DOHH2 (cell line): ENCODE results near the gene MTERF4.

Source experiments
- H3F3A ChIP-seq: fragments of 200-600 bp; sonication (generic), shearing (Covaris generic); 2 replicates; pipeline ENCODE4 v1.6.0; 2016; ENCODE audit warnings: antibody characterized with exemption, mild to moderate bottlenecking; ENCODE audit not compliant: control insufficient read depth, insufficient read depth
- H3K27ac ChIP-seq: fragments of 200-600 bp; sonication (generic); 2 replicates; pipeline ENCODE4 v1.5.1; 2014; ENCODE audit warnings: low read depth, mild to moderate bottlenecking, low read length, moderate library complexity
- H3K27me3 ChIP-seq: fragments of 200-600 bp; sonication (generic); 2 replicates; pipeline ENCODE4 v1.6.1; 2014; ENCODE audit warnings: mild to moderate bottlenecking, low read length, mixed read lengths; ENCODE audit not compliant: control insufficient read depth
- H3K36me3 ChIP-seq: fragments of 200-600 bp; sonication (generic); 2 replicates; pipeline ENCODE4 v1.6.1; 2014; ENCODE audit warnings: mild to moderate bottlenecking, low read length, moderate library complexity, mixed read lengths; ENCODE audit not compliant: control insufficient read depth
- H3K4me1 ChIP-seq: fragments of 200-600 bp; sonication (generic); 2 replicates; pipeline ENCODE4 v1.6.1; 2014; ENCODE audit warnings: mild to moderate bottlenecking, low read length, mixed read lengths; ENCODE audit not compliant: control insufficient read depth
- H3K4me2 ChIP-seq: fragments of 200-600 bp; sonication (generic); 2 replicates; pipeline ENCODE4 v1.6.0; 2014; ENCODE audit warnings: mild to moderate bottlenecking, low read length, moderate library complexity
- H3K4me3 ChIP-seq: fragments of 200-600 bp; sonication (generic); 2 replicates; pipeline ENCODE4 v1.5.1; 2014; ENCODE audit warnings: mild to moderate bottlenecking, low read length, mixed read lengths
- H3K79me2 ChIP-seq: fragments of 200-600 bp; sonication (generic); 2 replicates; pipeline ENCODE4 v1.6.1; 2014; ENCODE audit warnings: mild to moderate bottlenecking, low read length, mixed read lengths; ENCODE audit not compliant: control insufficient read depth
- H3K9me2 ChIP-seq: fragments of 200-600 bp; sonication (generic); replicated peaks from 2 replicates; pipeline ENCODE4 v1.6.1; 2014; ENCODE audit warnings: mild to moderate bottlenecking, low read length, mixed read lengths; ENCODE audit not compliant: control insufficient read depth
- H3K9me3 ChIP-seq: fragments of 200-600 bp; sonication (generic); 2 replicates; pipeline ENCODE4 v1.6.1; 2014; ENCODE audit warnings: antibody characterized with exemption, low read length, mixed read lengths; ENCODE audit not compliant: control insufficient read depth, insufficient read depth
- H4K20me1 ChIP-seq: fragments of 200-600 bp; sonication (generic); 2 replicates; pipeline ENCODE4 v1.6.0; 2014; ENCODE audit warnings: low read depth, mild to moderate bottlenecking, antibody characterized with exemption, low read length, moderate library complexity; ENCODE audit not compliant: control insufficient read depth, insufficient read depth
- EZH2phosphoT487 ChIP-seq: fragments of 200-600 bp; sonication (generic); IDR thresholded peaks from 2 replicates; pipeline ENCODE4 v1.6.1; 2017; ENCODE audit warnings: borderline replicate concordance, mild to moderate bottlenecking, antibody characterized with exemption, low read length, moderate library complexity, mixed read lengths
- TF ChIP-seq, protein P1 (sequence below): fragments of 200-600 bp; sonication (generic); IDR thresholded peaks from one replicate; pipeline ENCODE4 v1.5.1; 2014; ENCODE audit warnings: antibody characterized with exemption, mild to moderate bottlenecking, low read depth, low read length; ENCODE audit not compliant: poor library complexity, severe bottlenecking

The MTERF4 gene

DNA sequence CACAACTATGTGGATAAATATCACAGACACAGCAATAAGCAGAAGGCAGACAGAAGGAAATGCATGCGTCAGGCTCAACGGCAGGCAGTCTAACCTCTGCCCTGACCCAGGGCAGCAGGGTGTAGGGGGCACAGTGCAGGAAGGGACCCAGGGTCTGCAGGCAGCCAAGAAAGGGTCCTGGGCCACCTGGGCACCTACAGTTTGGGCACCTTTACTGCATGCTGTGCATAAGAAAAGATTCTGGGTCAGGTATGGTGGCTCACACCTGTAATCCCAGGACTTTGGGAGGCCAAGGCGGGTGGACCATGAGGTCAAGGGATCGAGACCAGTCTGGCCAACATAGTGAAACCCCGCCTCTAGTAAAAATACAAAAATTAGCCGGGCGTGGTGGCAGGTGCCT, 29.4 kb upstream of the MTERF4 start:
- H3K4me3 ChIP-seq: no peak overlapping the region
- no peak for TF ChIP-seq EZH2phosphoT487
- TF ChIP-seq, protein P1, sequence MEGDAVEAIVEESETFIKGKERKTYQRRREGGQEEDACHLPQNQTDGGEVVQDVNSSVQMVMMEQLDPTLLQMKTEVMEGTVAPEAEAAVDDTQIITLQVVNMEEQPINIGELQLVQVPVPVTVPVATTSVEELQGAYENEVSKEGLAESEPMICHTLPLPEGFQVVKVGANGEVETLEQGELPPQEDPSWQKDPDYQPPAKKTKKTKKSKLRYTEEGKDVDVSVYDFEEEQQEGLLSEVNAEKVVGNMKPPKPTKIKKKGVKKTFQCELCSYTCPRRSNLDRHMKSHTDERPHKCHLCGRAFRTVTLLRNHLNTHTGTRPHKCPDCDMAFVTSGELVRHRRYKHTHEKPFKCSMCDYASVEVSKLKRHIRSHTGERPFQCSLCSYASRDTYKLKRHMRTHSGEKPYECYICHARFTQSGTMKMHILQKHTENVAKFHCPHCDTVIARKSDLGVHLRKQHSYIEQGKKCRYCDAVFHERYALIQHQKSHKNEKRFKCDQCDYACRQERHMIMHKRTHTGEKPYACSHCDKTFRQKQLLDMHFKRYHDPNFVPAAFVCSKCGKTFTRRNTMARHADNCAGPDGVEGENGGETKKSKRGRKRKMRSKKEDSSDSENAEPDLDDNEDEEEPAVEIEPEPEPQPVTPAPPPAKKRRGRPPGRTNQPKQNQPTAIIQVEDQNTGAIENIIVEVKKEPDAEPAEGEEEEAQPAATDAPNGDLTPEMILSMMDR: no peak
- no peaks in the 10 kb centered on the region for H3K27me3 ChIP-seq
- H3K79me2 ChIP-seq: no peaks in the 10 kb centered on the region
- no peaks in the 10 kb centered on the region for H3F3A ChIP-seq
- no peak overlapping the region for H3K27ac ChIP-seq
- no peaks in the 10 kb centered on the region for H3K9me2 ChIP-seq
- no peaks in the 10 kb centered on the region for H4K20me1 ChIP-seq
- H3K36me3 ChIP-seq: peaks cover 38% of the 10 kb centered on the region
- no peak overlapping the region for H3K4me2 ChIP-seq
- no peaks in the 10 kb centered on the region for H3K4me1 ChIP-seq
- H3K9me3 ChIP-seq: no peaks in the 10 kb centered on the region

DNA sequence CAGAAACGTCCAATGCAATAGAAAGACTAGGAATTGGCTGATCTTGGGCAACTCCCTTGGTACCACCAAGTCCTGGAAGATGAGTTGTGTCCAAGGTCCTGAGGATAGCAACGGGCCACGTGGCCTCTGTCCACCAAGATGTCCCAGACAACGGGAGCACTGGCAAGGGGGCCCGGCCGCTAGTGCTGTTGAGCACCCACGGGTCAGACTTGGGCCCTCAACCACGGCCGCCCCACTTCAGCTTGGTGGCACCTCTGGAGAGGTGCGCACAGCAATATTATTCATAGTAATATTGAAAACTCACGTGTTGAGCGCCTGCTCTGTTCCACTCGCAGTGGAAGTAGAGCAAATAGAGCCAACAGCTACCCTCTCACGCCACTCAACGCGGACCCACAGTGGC, 28.2 kb upstream of the MTERF4 start:
- Histone ChIP-seq H3K36me3 (peaks cover 39% of the 10 kb centered on the region), H4K20me1 (no peaks in the 10 kb centered on the region), H3K27ac (no peak overlapping the region), H3K4me3 (no peak overlapping the region), H3K79me2 (no peaks in the 10 kb centered on the region), H3F3A (no peaks in the 10 kb centered on the region), H3K9me2 (no peaks in the 10 kb centered on the region), H3K27me3 (no peaks in the 10 kb centered on the region), H3K4me1 (no peaks in the 10 kb centered on the region), H3K9me3 (no peaks in the 10 kb centered on the region), H3K4me2 (no peak overlapping the region)
- TF ChIP-seq EZH2phosphoT487: no peak
- TF ChIP-seq, protein P1: no peak

DNA sequence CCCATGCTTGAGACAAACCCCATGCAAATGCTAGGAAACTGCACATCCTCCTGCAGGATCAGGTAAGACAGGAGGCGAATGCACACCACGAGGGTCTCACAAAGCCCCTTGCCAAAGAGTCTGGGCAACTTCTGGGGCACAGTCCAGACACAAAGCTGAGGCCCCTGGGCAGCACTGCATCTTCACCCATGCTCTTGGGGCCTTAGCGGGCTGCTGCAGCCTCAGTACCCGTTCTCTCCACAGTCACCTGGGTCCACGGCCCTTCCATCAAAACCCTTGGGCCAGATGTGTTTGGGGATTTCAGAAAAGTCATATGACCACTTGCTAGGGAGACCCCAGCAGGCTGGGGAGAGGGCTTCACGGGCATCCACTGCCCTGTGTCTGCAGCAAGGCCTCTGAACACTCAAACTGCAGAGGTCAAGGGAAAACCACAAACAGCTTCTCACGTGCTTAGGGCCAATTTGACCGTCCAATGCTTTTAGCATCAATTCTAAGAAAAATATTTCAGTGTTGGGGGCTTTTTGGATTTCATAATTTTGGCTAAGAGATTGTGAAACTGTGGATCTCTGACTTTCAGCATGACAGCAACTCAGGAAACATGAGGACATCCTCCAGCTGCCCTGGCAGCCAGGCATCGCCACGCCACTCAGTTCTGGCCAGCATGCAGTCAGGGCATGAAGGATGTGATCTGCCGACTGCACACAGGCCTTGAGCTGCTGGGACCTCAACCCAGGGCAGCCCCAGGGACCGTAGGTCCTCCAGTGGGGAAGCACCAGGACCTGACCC, 27.2 kb upstream of the MTERF4 start:
- Histone ChIP-seq H3K4me2 (no peak overlapping the region), H3K79me2 (no peaks in the 10 kb centered on the region), H3K9me2 (no peaks in the 10 kb centered on the region), H3K9me3 (no peaks in the 10 kb centered on the region), H3F3A (no peaks in the 10 kb centered on the region), H3K36me3 (peaks cover 35% of the 10 kb centered on the region), H3K4me3 (no peak overlapping the region), H4K20me1 (no peaks in the 10 kb centered on the region), H3K27me3 (no peaks in the 10 kb centered on the region), H3K27ac (no peak overlapping the region), H3K4me1 (no peaks in the 10 kb centered on the region)
- TF ChIP-seq EZH2phosphoT487: no peak
- TF ChIP-seq, protein P1: no peak
